ENCODE measurements around the gene STRN3.
"Not testable (repeated sequence)": the region's sequence is repeated elsewhere in the genome, so short reads cannot be mapped to it uniquely, and the experiment has no call there.

STRN3 gene, protein sequence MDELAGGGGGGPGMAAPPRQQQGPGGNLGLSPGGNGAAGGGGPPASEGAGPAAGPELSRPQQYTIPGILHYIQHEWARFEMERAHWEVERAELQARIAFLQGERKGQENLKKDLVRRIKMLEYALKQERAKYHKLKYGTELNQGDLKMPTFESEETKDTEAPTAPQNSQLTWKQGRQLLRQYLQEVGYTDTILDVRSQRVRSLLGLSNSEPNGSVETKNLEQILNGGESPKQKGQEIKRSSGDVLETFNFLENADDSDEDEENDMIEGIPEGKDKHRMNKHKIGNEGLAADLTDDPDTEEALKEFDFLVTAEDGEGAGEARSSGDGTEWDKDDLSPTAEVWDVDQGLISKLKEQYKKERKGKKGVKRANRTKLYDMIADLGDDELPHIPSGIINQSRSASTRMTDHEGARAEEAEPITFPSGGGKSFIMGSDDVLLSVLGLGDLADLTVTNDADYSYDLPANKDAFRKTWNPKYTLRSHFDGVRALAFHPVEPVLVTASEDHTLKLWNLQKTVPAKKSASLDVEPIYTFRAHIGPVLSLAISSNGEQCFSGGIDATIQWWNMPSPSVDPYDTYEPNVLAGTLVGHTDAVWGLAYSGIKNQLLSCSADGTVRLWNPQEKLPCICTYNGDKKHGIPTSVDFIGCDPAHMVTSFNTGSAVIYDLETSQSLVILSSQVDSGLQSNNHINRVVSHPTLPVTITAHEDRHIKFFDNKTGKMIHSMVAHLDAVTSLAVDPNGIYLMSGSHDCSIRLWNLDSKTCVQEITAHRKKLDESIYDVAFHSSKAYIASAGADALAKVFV

DNA sequence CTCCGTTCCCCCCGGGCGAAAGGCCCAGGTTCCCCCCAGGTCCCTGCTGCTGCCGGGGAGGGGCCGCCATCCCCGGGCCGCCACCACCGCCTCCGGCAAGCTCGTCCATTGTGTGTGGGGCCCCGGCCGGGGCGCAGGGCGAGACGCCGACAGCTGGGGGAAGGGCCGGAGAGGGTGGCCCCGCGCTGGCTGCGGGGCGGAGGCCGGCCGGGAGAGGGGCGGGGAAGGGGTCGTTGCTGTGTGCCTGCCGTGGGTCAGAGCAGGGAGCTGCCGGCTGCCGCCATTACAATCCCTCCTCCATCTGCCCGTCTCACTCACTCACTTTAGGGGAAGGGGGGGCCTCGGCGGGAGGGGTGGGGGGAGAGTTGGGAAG lies at the start of gene STRN3:
Gene STRN3, minus strand, starts transcription at position 303 of the 373 bp plus-strand sequence. Its CDS starts 194 bp downstream, at position 109.
- no peak for DNase-seq (ENCODE audit: low read depth, low spot score)
- H3K27ac ChIP-seq = peak within 1 kb of the TSS; percentile 98

DNA sequence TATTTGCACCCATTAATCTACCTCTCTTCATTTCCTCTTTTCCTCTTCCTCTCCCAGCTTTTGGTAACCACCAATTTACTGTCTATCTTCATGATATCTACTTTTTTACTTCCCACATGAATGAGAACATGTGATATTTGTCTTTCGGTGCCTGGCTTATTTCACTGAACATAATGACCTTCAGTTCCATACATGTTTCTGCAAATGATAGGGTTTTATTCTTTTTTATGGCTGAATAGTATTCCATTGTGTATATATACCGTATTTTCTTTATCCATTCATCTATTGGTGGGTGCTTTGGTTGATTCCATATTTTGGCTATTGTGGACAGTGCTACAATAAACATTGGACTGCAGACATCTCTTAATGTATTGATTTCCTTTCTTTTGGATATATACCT lies 49.0 kb upstream of the STRN3 start:
- DNase-seq (ENCODE audit: low read depth, low spot score) = no peak

DNA sequence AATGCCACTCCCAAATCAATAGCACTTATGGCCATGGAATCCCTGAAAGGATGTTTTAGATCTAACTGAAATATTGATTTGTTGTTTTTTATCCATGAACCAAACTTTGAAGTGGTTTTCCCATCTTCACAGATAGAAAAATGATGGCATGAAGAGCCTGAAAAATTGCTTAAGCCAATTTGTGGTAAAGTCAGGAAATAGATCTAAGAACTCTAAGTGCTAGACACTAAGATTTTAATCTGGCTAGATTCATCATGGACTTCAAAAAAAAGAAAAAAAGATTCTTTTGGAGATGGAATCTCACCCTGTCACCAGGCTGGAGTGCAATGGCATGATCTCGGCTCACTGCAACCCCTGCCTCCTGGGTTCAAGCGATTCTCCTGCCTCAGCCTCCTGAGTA lies 45.0 kb upstream of the STRN3 start:
- DNase-seq (ENCODE audit: low read depth, low spot score) = no peak
- H3K27ac ChIP-seq = peak overlapping the region; percentile 66

More for the DNA sequence above, 49.0 kb upstream of the STRN3 start:
- no peak overlapping the region for H3K27ac ChIP-seq

DNA sequence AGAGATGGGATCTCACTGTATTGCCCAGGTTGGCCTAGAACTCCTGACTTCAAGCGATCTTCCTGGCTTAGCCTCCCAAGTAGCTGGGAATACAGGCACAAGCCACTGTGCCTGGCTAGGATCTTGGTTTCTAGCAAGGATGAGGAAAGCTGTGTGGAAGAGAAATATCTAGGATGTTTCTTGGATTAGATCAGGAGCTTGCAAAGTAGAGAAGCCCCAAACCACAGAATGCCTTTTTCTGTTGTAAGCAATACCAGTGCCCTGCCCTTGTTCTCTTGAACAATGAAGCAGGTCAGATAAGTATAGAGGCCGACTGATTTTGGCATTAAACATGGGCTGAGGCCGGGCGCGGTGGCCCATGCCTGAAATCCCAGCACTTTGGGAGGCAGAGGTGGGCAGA lies 44.3 kb upstream of the STRN3 start:
- DNase-seq (ENCODE audit: low read depth, low spot score) = no peak
- H3K27ac ChIP-seq = peak overlapping the region; percentile 66

DNA sequence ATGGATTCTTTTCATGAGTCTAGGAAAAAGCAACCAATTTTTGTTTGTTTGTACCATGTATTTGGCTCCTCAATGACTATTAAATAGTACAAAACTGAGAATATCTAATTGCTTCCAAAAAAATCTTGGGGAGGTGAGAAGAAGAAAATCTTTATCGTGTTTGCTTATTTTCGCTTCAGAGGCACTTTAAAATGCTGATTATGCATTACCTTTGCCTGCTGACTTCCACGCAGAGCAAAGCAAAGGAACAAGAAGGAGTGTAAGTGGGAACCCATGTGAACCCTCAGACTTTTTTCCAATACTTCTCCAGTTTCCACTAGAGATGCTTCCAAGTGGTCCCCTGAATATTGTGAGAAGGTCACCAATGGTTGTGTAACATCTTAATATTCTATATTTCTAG lies 43.2 kb upstream of the STRN3 start:
- no peak for DNase-seq (ENCODE audit: low read depth, low spot score)

DNA sequence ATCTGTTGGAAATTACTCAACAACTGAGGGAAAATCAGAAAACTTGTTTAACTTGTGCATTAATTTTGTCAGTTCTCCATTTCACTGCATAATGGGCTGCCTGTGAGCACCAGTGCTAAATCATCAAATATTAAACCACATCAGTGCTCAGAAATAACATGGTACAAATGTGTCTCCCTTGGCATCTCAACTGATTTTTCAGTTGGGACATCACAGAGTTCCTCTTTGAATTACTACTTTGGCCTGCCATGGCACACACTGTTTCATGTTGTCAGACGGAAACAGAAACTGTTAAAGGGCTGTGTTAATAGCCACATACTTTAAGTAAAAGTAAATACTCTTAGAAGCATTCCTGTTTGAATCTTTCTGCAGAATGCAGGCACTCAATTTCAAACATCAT lies 42.1 kb upstream of the STRN3 start:
- H3K27ac ChIP-seq = no peak overlapping the region
- no peak for DNase-seq (ENCODE audit: low read depth, low spot score)

More for the DNA sequence above, 43.2 kb upstream of the STRN3 start:
- H3K27ac ChIP-seq = no peak overlapping the region

DNA sequence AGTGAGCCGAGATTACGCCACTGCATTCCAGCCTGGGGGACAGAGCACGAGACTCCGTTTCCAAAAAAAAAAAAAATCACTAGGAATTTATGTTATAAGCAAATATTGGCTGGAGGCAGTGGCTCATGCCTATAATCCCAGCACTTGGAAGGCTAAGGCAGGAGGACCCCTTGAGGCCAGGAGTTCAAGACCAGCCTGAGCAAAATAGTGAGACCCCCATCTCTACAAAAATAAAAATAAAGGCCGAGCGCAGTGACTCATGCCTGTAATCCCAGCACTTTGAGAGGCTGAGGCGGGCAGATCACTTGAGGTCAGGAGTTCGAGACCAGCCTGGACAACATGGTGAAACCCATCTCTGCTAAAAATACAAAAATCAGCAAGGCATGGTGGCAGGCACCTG lies 36.7 kb upstream of the STRN3 start:
- H3K27ac ChIP-seq; DNase-seq (ENCODE audit: low read depth, low spot score): not testable (repeated sequence)

DNA sequence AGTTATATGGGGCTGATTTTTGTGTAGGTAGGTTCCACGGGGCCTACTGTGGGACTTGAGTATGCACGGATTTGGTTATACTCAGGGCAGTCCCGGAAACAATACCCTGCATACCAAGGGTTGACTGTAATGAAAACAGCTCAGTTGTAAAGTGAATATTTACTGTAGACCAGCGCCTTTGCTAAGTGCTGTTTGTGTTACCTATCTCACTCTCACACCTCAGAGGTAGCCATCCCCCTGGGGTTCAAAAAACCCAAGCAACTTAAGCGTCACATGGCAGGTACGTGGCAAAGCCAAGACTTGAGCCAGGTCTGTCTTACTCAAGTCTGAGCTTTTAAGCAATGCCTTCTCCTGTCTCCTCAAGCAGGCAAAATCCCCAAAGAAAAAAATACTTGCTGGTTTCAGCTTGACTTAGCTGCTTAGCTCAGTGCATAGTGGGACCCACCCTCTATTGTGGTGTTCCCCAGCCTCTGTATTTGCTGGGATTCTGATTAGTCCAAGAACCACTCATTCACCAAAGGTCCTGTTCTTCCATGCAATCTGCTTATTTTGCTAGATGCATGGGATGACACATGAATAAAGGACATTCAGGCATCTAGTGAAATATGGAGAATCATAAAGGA lies 34.2 kb upstream of the STRN3 start:
- no peak for DNase-seq (ENCODE audit: low read depth, low spot score)
- peak overlapping the region; percentile 100 for H3K27ac ChIP-seq

DNA sequence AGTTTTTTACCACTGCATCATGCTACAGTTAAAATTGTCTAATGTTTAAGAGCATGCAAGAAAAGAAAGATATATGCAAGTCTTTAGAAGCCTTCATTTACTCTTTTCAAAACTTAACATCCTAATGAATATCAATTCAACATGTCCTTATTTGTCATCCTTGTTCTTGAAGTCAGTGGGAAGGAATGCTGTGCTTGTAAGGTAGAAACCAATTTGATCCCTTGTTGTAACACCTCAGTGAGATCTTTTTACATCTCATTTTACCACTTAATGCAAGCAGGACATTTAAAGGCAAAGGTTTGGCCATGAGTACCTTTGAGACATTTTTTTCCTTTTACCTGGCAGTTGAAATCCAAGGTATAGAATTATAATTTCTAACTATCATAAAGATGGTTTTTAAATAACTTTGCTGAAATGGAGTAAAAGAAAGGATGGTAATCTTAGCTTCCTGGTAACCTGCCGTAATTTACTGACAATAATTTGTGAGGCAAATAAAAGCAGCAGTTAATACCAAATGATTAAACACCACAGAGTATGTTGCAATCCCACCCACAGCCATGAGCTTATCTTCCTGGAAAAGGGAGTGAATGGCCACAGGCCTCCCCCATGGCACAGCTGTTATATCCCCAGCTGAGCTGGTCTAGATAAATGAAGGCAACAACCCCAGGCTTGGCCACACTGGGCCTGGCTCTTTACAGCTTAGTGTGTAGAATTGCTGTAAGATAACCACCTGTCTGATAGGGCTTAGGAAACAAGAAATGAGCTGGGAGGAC lies 33.2 kb upstream of the STRN3 start:
- peak; percentile 41 for DNase-seq (ENCODE audit: low read depth, low spot score)
- peak overlapping the region; percentile 100 for H3K27ac ChIP-seq

DNA sequence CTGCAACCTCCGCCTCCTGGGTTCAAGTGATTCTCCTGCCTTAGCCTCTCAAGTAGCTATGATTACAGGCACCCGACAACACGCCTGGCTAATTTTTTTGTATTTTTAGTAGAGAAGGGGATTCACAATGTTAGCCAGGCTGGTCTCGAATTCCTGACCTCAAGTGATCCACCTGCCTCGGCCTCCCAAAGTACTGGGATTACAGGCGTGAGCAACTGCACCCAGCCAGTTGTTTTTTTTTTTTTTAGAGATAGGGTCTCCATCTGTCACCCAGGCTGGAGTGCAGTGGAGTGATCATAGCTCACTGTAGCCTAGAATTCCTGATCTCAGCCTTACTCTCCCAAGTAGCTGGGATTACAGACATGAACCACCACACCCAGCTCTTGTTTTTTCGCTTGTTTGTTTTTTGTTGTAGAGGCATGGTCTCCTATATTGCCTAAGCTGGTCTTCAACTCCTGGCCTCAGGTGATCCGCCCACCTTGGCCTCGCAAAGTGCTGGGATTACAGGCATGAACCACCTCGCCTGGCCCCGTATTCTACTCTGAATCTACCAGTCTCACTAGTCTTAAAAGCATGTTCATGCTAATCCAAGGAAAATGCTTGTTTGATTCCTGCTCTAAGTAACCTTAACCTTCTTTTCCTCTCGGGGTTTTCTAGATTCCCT lies 31.7 kb upstream of the STRN3 start:
- no peak for DNase-seq (ENCODE audit: low read depth, low spot score)
- peak overlapping the region; percentile 100 for H3K27ac ChIP-seq

DNA sequence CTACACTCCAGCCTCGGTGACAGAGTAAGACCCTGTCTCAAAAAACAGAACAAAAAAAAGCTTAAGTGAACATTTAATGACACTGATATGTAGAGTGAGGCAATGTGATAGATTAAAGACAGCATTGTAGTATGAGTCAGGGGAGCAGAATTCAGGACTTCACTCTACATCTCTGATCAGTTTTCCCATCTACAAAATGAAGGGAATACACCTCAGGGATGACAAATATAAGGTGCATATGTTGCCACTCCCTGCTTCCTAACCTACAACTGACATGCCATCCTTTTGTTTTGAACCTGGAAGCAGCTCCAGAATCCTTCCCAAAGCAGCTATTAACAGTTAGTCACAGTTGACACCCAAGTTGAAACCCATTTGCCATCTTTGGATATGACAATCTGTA lies 30.9 kb upstream of the STRN3 start:
- peak overlapping the region; percentile 100 for H3K27ac ChIP-seq
- no peak for DNase-seq (ENCODE audit: low read depth, low spot score)

DNA sequence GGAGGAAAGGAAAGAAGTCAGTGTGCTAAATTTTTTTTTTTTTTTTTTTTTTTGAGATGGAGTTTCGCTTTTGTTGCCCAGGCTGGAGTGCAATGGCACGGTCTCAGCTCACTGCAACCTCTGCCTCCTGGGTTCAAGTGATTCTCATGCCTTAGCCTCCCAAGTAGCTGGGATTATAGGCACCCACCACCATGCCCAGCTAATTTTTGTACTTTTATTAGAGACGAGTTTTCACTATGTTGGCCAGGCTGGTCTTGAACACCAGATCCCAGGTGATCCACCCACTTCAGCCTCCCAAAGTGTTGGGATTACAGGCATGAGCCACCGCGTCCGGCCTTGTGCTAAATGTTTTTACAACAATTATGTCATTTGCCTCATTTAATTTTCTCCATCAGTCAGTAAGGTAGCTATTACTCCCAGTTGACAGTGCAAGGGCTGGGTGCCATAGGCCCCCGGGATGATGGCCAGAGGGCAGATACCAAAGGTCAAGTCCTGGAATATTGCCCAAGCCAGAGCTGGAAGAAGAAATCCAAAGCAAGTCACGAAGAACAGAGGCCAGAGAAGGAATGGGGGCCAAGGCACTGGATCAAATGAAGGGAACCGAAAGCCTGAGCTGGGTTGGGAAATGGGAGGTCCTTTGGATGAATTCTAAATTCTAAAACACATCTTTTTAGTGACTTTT lies 26.9 kb upstream of the STRN3 start:
- DNase-seq (ENCODE audit: low read depth, low spot score); H3K27ac ChIP-seq: not testable (repeated sequence)

DNA sequence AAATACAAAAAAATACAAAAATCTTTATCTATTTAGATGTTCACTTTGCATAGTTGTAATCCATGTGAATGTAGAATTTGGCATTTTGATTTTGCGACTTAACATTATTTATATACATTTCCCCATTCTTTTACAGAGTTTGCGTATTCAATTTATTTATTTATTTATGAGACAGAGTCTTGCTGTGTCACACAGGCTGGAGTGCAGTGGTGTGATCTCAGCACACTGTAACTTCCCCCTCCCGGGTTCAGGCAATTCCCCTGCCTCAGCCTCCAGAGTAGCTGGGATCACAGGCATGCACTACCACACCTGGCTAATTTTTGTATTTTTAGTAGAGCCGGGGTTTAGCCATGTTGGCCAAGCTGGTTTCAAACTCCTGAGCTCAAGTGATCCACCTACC lies 25.3 kb upstream of the STRN3 start:
- no peak for DNase-seq (ENCODE audit: low read depth, low spot score)
- H3K27ac ChIP-seq = no peak overlapping the region

DNA sequence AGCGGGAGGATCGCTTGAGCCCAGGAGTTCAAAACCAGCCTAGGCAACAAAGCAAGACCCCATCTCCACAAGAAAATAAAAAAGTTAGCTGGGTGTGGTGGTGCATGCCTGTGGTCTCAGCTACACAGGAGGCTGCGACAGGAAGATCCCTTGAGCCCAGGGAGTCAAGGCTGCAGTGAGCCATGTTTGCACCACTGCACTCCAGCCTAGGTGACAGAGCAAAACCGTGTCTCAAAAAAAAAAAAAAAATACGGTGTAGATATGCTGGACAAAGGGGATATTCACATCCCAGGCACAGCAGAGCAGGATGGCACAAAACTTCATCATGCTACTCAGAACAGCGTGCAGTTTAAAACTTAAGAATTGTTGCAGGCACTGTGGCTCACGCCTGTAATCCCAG lies 24.8 kb upstream of the STRN3 start:
- no peak for DNase-seq (ENCODE audit: low read depth, low spot score)
- H3K27ac ChIP-seq = no peak overlapping the region

DNA sequence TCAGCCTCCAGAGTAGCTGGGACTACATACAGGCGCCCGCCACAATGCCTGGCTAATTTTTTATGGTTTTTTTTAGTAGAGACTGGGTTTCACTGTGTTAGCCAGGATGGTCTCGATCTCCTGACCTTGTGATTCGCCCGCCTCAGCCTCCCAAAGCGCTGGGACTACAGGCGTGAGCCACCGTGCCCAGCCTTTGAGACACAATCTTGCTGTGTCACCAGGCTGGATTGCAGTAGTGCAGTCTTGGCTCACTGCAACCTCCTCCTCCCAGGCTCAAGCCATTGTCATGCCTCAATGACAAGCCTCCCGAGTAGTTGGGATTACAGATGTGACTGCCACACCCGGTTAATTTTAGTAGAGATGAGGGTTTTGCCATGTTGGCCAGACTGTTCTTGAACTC lies 21.3 kb upstream of the STRN3 start:
- no peak overlapping the region for H3K27ac ChIP-seq
- no peak for DNase-seq (ENCODE audit: low read depth, low spot score)

DNA sequence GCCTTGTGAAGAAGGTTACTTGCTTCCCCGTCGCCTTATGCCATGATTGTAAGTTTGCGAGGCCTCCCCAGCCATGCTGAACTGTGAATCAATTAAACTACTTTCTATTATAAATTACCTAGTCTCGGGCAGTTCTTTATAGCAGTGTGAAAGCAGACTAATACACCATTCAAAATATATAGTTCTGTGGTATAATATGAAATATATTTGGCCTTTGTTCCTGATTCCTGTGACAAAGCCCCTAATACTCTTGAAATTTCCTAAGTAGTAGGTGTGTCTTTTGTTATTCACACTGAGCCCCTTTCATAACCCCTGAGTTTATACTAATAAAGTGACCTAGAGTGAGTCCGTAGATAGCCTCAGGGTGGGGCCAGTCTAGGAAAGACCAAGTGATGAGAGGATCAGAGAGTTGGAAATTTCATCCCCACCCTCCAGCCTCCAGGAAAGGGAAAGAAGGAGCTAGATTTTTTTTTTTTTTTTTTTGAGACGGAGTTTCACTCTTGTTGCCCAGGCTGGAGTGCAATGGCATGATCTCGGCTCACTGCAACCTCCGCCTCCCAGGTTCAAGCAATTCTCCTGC lies 19.4 kb upstream of the STRN3 start:
- H3K27ac ChIP-seq = no peak overlapping the region
- no peak for DNase-seq (ENCODE audit: low read depth, low spot score)

DNA sequence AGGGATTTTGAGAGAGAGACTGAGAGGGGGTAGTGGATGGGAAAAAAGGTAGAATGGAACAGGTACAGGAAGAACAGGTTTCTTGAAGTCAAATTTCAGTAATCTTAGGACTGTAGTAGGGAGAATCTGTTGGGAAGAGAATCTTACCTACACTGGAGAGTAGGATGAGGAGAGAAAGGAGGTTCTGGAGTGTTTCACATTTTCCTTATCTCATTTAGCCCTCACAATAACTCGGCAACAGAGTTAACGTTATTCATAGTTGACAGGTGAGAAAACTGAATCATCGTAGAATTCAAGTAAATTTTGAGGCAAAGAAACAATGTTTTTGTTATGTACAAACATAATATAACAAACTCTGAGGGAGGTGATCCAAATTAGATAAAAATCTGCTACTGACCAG lies 17.2 kb upstream of the STRN3 start:
- no peak for DNase-seq (ENCODE audit: low read depth, low spot score)
- H3K27ac ChIP-seq = no peak overlapping the region

DNA sequence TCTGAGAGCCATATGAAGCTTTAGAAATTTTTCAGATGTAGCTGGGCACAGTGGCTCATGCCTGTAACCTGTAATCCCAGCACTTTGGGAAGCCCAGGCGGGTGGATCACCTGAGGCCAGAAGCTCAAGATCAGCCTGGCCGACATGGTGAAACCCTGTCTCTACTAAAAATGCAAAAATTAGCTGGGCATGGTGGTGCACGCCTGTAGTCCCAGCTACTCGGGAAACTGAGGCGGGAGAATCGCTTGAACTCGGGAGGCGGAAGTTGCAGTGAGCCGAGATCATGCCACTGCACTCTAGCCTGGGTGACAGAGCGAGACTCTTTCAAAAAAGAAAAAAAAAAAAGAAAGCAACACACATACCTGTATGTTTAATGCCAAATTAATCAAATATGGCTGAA lies 16.7 kb upstream of the STRN3 start:
- not testable (repeated sequence) for H3K27ac ChIP-seq; DNase-seq (ENCODE audit: low read depth, low spot score)

DNA sequence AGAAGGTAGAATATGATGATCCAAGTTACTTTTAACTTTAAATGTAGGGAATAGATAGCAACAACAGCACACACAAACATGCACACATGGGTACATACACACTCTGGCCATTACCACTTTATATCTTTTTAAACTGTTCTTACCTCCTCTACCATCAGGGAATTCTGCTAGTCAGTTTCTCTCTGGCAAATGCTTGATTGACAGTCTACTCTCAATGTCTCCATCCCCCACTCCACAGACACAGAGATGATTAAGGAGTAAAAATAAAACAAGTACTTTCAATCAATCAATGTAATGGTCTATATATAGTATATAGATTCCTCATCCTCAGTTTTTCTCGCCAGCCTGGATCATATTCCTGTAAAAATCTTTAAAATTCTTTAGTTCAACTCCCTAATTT lies 16.1 kb upstream of the STRN3 start:
- H3K27ac ChIP-seq = no peak overlapping the region
- no peak for DNase-seq (ENCODE audit: low read depth, low spot score)
